Measurements from ENCODE around the gene PNPLA4.

- TF ChIP-seq CTCF (IDR thresholded peaks at IDR 0.05) (no peak), POLR2A (IDR thresholded peaks at IDR 0.05) (no peak)
Observed at GRCh38 chrX:7852166-7852565, 75.0 kb downstream of the PNPLA4 start.

Data from Peyer's patch (tissue), 4 donors.